Esophagus squamous epithelium (tissue), 4 donors: Measurements from ENCODE around the gene ZNF648.

Experiments
- CTCF ChIP-seq, 6 experiments: fragments of 450-650 bp in 4 of 6; fragments of 200-600 bp in 2 of 6; sonication (generic) in 2 of 6; IDR thresholded peaks; one replicate each; pipeline ENCODE4 v1.5.1; 2016 to 2019; ENCODE audit warnings: antibody characterized with exemption in 6 of 6, mild to moderate bottlenecking in 4 of 6, moderate library complexity in 4 of 6
- POLR2A ChIP-seq, 4 donors: fragments of 450-650 bp; IDR thresholded peaks; one replicate each; pipeline ENCODE4 v1.6.1; 2017; ENCODE audit warnings: antibody characterized with exemption in 4 of 4, mild to moderate bottlenecking in 4 of 4, moderate library complexity in 3 of 4

GRCh38 chr1:182085726-182086125, 24.2 kb upstream of the ZNF648 start:
- TF ChIP-seq CTCF (IDR thresholded peaks at IDR 0.05) = no peak
- no peak for TF ChIP-seq POLR2A (IDR thresholded peaks at IDR 0.05)
